Measurements from ENCODE around the gene SPATA2L.

- TF ChIP-seq, protein P1, sequence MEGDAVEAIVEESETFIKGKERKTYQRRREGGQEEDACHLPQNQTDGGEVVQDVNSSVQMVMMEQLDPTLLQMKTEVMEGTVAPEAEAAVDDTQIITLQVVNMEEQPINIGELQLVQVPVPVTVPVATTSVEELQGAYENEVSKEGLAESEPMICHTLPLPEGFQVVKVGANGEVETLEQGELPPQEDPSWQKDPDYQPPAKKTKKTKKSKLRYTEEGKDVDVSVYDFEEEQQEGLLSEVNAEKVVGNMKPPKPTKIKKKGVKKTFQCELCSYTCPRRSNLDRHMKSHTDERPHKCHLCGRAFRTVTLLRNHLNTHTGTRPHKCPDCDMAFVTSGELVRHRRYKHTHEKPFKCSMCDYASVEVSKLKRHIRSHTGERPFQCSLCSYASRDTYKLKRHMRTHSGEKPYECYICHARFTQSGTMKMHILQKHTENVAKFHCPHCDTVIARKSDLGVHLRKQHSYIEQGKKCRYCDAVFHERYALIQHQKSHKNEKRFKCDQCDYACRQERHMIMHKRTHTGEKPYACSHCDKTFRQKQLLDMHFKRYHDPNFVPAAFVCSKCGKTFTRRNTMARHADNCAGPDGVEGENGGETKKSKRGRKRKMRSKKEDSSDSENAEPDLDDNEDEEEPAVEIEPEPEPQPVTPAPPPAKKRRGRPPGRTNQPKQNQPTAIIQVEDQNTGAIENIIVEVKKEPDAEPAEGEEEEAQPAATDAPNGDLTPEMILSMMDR (IDR thresholded peaks at IDR 0.05), result no peak
- peak in 1 of 2 donors; percentile 9 for TF ChIP-seq POLR2A (IDR thresholded peaks at IDR 0.05)
Measured at GRCh38 chr16:89721546-89722391, 20.3 kb upstream of the SPATA2L start.

Measured in tibial nerve (tissue), 3 donors.